HepG2 (cell line): ENCODE data around the gene SLC2A14. TPM values are rescaled to one million over a fixed set of nuclear protein-coding genes. Genes with fewer than 3 reads are reported as not detected.
A peak's percentile ranks its signal among the peaks of the same experiment; 100 is the strongest.

Source experiments
- BORCS8-MEF2B ChIP-seq: sonication (generic); formaldehyde crosslinking; IDR thresholded peaks from 2 replicates; pipeline ENCODE4 v1.8.0; 2022; ENCODE audit warnings: mild to moderate bottlenecking, missing genetic modification reagents
- GATA4 ChIP-seq: sonication (generic); IDR thresholded peaks from 2 replicates; pipeline ENCODE4 v1.6.1; 2016; ENCODE audit warnings: antibody characterized with exemption, low read depth, borderline replicate concordance
- GPBP1L1 ChIP-seq: sonication (generic); formaldehyde crosslinking; IDR thresholded peaks from 2 replicates; pipeline ENCODE4 v1.5.0; 2020; ENCODE audit warnings: mild to moderate bottlenecking, missing genetic modification reagents
- HMGA1 ChIP-seq: sonication (generic); formaldehyde crosslinking; conservative IDR thresholded peaks from 2 replicates; pipeline ENCODE4 v1.4.0; 2020; ENCODE audit warnings: missing genetic modification reagents
- HMGXB4 ChIP-seq, 2 experiments: sonication (generic) in 1 of 2; formaldehyde crosslinking in 1 of 2; IDR thresholded peaks; 2 replicates each; pipeline versions ENCODE4 v1.4.0 to v1.6.1; 2018 to 2020; ENCODE audit warnings: missing genetic modification reagents in 2 of 2, borderline replicate concordance in 1 of 2, low read depth in 1 of 2, mild to moderate bottlenecking in 1 of 2, missing biosample characterization in 1 of 2
- HNF1B ChIP-seq: sonication (generic); formaldehyde crosslinking; IDR thresholded peaks from 2 replicates; pipeline ENCODE4 v1.5.1; 2020; ENCODE audit warnings: mild to moderate bottlenecking, moderate library complexity, missing genetic modification reagents
- HNRNPL ChIP-seq: fragments of 200-400 bp; formaldehyde crosslinking; IDR thresholded peaks from 2 replicates; pipeline ENCODE4 v1.6.1; 2017; ENCODE audit warnings: mild to moderate bottlenecking, low read depth, low read length
- HOXA5 ChIP-seq: sonication (generic); formaldehyde crosslinking; IDR thresholded peaks from 2 replicates; pipeline ENCODE4 v1.4.0; 2020; ENCODE audit warnings: missing genetic modification reagents
- IKZF5 ChIP-seq: IDR thresholded peaks from 2 replicates; pipeline ENCODE4 v1.6.1; 2018; ENCODE audit warnings: missing genetic modification reagents, mild to moderate bottlenecking, missing compliant biosample characterization
- KAT8 ChIP-seq: IDR thresholded peaks from 2 replicates; pipeline ENCODE4 v1.6.1; 2016; ENCODE audit warnings: missing genetic modification reagents, missing compliant biosample characterization
- KMT2B ChIP-seq: IDR thresholded peaks from 2 replicates; pipeline ENCODE4 v1.6.1; 2016; ENCODE audit warnings: missing genetic modification reagents, missing compliant biosample characterization
- MEIS2 ChIP-seq: sonication (generic); formaldehyde crosslinking; IDR thresholded peaks from 2 replicates; pipeline ENCODE4 v1.9.0; 2021; ENCODE audit warnings: mild to moderate bottlenecking, missing genetic modification reagents
- MIER3 ChIP-seq: IDR thresholded peaks from 2 replicates; pipeline ENCODE4 v1.6.1; 2016; ENCODE audit warnings: missing compliant biosample characterization, borderline replicate concordance
- RXRB ChIP-seq: IDR thresholded peaks from 2 replicates; pipeline ENCODE4 v1.6.1; 2016; ENCODE audit warnings: borderline replicate concordance, missing genetic modification reagents, missing compliant biosample characterization
- SIN3A ChIP-seq: IDR thresholded peaks from 2 replicates; pipeline ENCODE4 v1.6.1; 2011; ENCODE audit warnings: low read depth, mild to moderate bottlenecking, control low read depth, low read length, borderline replicate concordance
- SP1 ChIP-seq, 2 experiments: fragments of 450-650 bp in 1 of 2; sonication (generic) in 1 of 2; formaldehyde crosslinking in 1 of 2; IDR thresholded peaks; 2 replicates each; pipeline versions ENCODE4 v1.4.0 to v1.6.1; 2016 to 2020; ENCODE audit warnings: missing genetic modification reagents in 1 of 2
- SRSF1 ChIP-seq: fragments of 200-400 bp; formaldehyde crosslinking; optimal IDR thresholded peaks from 2 replicates; pipeline ENCODE3; 2017; ENCODE audit warnings: mild to moderate bottlenecking, low read depth, low read length, moderate library complexity
- STAG1 ChIP-seq: sonication (generic); formaldehyde crosslinking; IDR thresholded peaks from 2 replicates; pipeline ENCODE4 v1.4.0; 2020; ENCODE audit warnings: missing genetic modification reagents
- ZMYM2 ChIP-seq: sonication (generic); formaldehyde crosslinking; IDR thresholded peaks from 2 replicates; pipeline ENCODE4 v1.8.0; 2022; ENCODE audit warnings: mild to moderate bottlenecking, missing genetic modification reagents
- ZNF12 ChIP-seq: sonication (generic); formaldehyde crosslinking; IDR thresholded peaks from 2 replicates; pipeline ENCODE4 v1.5.0; 2020; ENCODE audit warnings: missing genetic modification reagents
- ZNF510 ChIP-seq: sonication (generic); formaldehyde crosslinking; IDR thresholded peaks from 2 replicates; pipeline ENCODE4 v1.4.0; 2020; ENCODE audit warnings: low read depth, mild to moderate bottlenecking, missing genetic modification reagents
- ZNF552 ChIP-seq: sonication (generic); formaldehyde crosslinking; IDR thresholded peaks from 2 replicates; pipeline ENCODE4 v1.9.0; 2022; ENCODE audit warnings: missing genetic modification reagents, mild to moderate bottlenecking, borderline replicate concordance
- ZNF780A ChIP-seq: sonication (generic); formaldehyde crosslinking; IDR thresholded peaks from 2 replicates; pipeline ENCODE4 v1.8.0; 2022; ENCODE audit warnings: mild to moderate bottlenecking, missing genetic modification reagents, moderate library complexity
- ZNF792 ChIP-seq: IDR thresholded peaks from 2 replicates; pipeline ENCODE4 v1.6.1; 2016
- ZNF839 ChIP-seq: sonication (generic); formaldehyde crosslinking; IDR thresholded peaks from 2 replicates; pipeline ENCODE4 v1.4.0; 2020; ENCODE audit warnings: missing genetic modification reagents, mild to moderate bottlenecking, borderline replicate concordance
- polyA plus RNA-seq, 8 experiments: library from polyadenylated mRNA; depleted of rRNA in 3 of 8; stranded (reverse) in 7 of 8; unstranded in 1 of 8; fragments of >200 nt; fragmentation: Illumina TruSeq in 4 of 8; extraction: Trizol in 4 of 8; gene quantifications; 2 replicates each; pipeline versions ENCODE4 v1.2.1 to v1.2.3, GENCODE V29; 2011 to 2016; ENCODE audit warnings: low read depth in 4 of 8, missing spikeins in 1 of 8, mixed read lengths in 1 of 8; ENCODE audit not compliant: insufficient read depth in 1 of 8
- total RNA-seq, 5 experiments: library from RNA; depleted of rRNA; stranded (reverse); fragments of >200 nt; fragmentation: Illumina TruSeq; extraction: Trizol; gene quantifications; 2 replicates each; pipeline ENCODE4 v1.2.3, GENCODE V29; 2016; ENCODE audit warnings: low read depth in 1 of 5

The SLC2A14 gene
- total and polyA plus RNA-seq, 2 of the 13 experiments (the other 11 are each of a cell fraction or from before 2014, with no cell fraction given), result 7.7 to 39.0 TPM

GRCh38 chr12:7907009-7907408, 34.3 kb upstream of the SLC2A14 start (continued):
- peak; percentile 69; the same call in 1 of the 2 replicates for TF ChIP-seq HNF1B (CRISPR knock-in tag)
- TF ChIP-seq HMGA1, result no peak
- TF ChIP-seq IKZF5 (CRISPR knock-in tag), result 0 out of 2 replicates have a peak, but pooled peaks have one; percentile 23
- no peak for TF ChIP-seq ZNF510
- TF ChIP-seq GPBP1L1 (CRISPR knock-in tag), result no peak
- no peak for TF ChIP-seq HNRNPL
- 0 out of 2 replicates have a peak, but pooled peaks have one; percentile 11 for TF ChIP-seq ZNF12 (CRISPR knock-in tag)
- no peak for TF ChIP-seq SRSF1
- TF ChIP-seq ZNF792 (CRISPR knock-in tag), result peak; percentile 66
- TF ChIP-seq SIN3A, result no peak
- peak; percentile 90; the same call in 1 of the 2 replicates for TF ChIP-seq GATA4
- peak; percentile 39 for TF ChIP-seq STAG1 (CRISPR knock-in tag)
- peak; percentile 98 for TF ChIP-seq ZMYM2 (CRISPR knock-in tag)
- TF ChIP-seq SP1 (IDR thresholded peaks at IDR 0.05), result no peak
- no peak for TF ChIP-seq SP1 (CRISPR knock-in tag; IDR thresholded peaks at IDR 0.05)
- no peak for TF ChIP-seq ZNF839
- TF ChIP-seq ZNF780A (CRISPR knock-in tag), result no peak
- peak; percentile 63 for TF ChIP-seq KAT8
- peak; percentile 84 for TF ChIP-seq RXRB
- TF ChIP-seq KMT2B (CRISPR knock-in tag), result peak; percentile 42; the same call in 1 of the 2 replicates
- TF ChIP-seq MEIS2 (CRISPR knock-in tag), result no peak
- no peak for TF ChIP-seq ZNF552 (CRISPR knock-in tag)
- no peak for TF ChIP-seq HOXA5
- no peak; the same call in 1 of the 2 replicates for TF ChIP-seq MIER3 (CRISPR knock-in tag)
- TF ChIP-seq HMGXB4 (CRISPR knock-in tag; IDR thresholded peaks at IDR 0.05; ENCODE audit: borderline replicate concordance in 1 of 2, low read depth in 1 of 2), result peak; percentile 36 to 58; a peak in 2 of 4 replicates
- no peak for TF ChIP-seq BORCS8-MEF2B (CRISPR knock-in tag)
